Aorta (tissue), 5 donors: ENCODE measurements around the gene PNPLA6. TPM values are rescaled to one million over a fixed set of nuclear protein-coding genes. Genes with fewer than 3 reads are reported as not detected.

Experiments used
- ATAC-seq: fragments of 200-7000 bp; cut with Tn5 transposase; one replicate; pipeline ENCODE4 v1.9.1; 2022; ENCODE audit warnings: moderate library complexity; ENCODE audit not compliant: low FRiP score
- DNase-seq, 2 donors: peaks; one replicate each; pipeline ENCODE4 v3.0.0-alpha.2; 2020
- H3K27ac ChIP-seq, 2 donors: one replicate each; pipeline ENCODE4 v1.5.1; 2013; ENCODE audit warnings: low read length in 2 of 2, mild to moderate bottlenecking in 2 of 2, moderate library complexity in 2 of 2, control low read depth in 1 of 2, inconsistent platforms in 1 of 2, low read depth in 1 of 2
- H3K27me3 ChIP-seq, 2 donors: one replicate each; pipeline ENCODE4 v1.6.1; 2013; ENCODE audit warnings: control low read depth in 1 of 2, low read length in 1 of 2, mild to moderate bottlenecking in 1 of 2, moderate library complexity in 1 of 2; ENCODE audit not compliant: insufficient read depth in 2 of 2, control insufficient read depth in 1 of 2
- H3K36me3 ChIP-seq, 2 donors: one replicate each; pipeline ENCODE4 v1.6.1; 2013; ENCODE audit warnings: control low read depth in 1 of 2, low read length in 1 of 2, mild to moderate bottlenecking in 1 of 2; ENCODE audit not compliant: insufficient read depth in 2 of 2, control insufficient read depth in 1 of 2
- H3K4me1 ChIP-seq, 2 donors: one replicate each; pipeline ENCODE4 v1.6.1; 2013; ENCODE audit warnings: low read length in 2 of 2, control low read depth in 1 of 2, mild to moderate bottlenecking in 1 of 2, moderate library complexity in 1 of 2; ENCODE audit not compliant: insufficient read depth in 2 of 2, control insufficient read depth in 1 of 2
- H3K4me3 ChIP-seq, 2 donors: one replicate each; pipeline ENCODE4 v1.5.1; 2013; ENCODE audit warnings: low read length in 2 of 2, control low read depth in 1 of 2, mild to moderate bottlenecking in 1 of 2
- H3K9me3 ChIP-seq: one replicate; pipeline ENCODE4 v1.6.1; 2013; ENCODE audit warnings: mild to moderate bottlenecking, low read length; ENCODE audit not compliant: control insufficient read depth
- WGBS, 2 donors: extraction: QIAGEN DNeasy Blood & Tissue Kit; methylation state at CpG; one replicate each; pipeline ENCODE4 v1.1.7; 2013; 5-methylcytosine and 5-hydroxymethylcytosine counted together
- intact Hi-C, 2 donors: fragments of 100-400 bp; cut with DNase I; formaldehyde crosslinking; loops; one replicate each; pipeline versions ENCODE4 v1.14.2 to v1.15.0; 2022
- polyA plus RNA-seq, 2 donors: library from polyadenylated mRNA; stranded (reverse); fragments of 200-250 nt; gene quantifications; one replicate each; pipeline ENCODE4 v1.2.3, GENCODE V29; 2013
- total RNA-seq, 2 donors: library from RNA; stranded (reverse); fragmentation: NEBNext Ultra II Directional; extraction: Animal tissue kit (Norgen Biotek cat#: 25700); gene quantifications; one replicate each; pipeline ENCODE4 v1.2.1, GENCODE V29; 2021
- donor health status: healthy with polysubstance abuse.
- donor health status: Bipolar disorder and iron deficiency.
- donor health status: DM: no; HTN: no; CAD: no.
- donor health status: DM: no; HTN: no; CAD: no.
- donor health status: DM: yes; HTN: yes; CAD: no.

The PNPLA6 gene
- total and polyA plus RNA-seq, 4 donors = 25.0 to 136 (median 91.3) TPM

DNA sequence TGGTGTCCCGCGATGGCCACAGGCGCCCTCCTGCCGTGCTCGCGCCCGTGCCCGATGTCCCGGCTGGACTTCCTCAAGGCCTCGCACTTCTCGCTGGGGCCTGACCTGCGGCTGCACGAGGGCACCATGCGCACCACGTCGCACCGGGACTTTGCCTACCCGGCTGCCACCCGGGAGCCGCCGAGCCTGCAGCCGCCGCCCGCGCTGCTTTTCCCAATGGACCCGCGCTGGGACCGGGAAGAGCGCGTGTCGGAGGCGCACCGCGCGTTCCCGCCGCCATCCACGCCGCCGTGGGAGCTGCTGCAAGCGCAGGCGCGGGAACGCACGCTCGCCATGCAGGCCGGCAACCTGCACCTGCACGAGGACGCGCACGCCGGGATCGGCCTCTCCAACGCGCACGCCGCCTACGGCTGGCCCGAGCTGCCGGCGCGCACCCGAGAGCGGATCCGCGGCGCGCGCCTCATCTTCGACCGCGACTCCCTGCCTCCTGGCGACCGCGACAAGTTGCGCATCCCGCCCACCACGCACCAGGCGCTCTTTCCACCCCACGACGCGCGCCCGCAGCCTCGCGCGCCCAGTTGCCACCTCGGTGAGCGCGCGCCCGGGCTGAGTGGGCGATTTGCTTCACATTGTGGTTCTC is 34.6 kb upstream of the PNPLA6 start:
- intact Hi-C loops = no loop called here
- Histone ChIP-seq H3K4me1 (no peaks in the 10 kb centered on the region), H3K27ac (no peak overlapping the region), H3K4me3 (peak overlapping the region in 1 of 2 donors; percentile 5), H3K36me3 (no peaks in the 10 kb centered on the region), H3K9me3 (no peaks in the 10 kb centered on the region), H3K27me3 (no peaks in the 10 kb centered on the region)
- DNase-seq (no peak), ATAC-seq (peak; percentile 67)
- 2 to 3% methylated on average over 73 to 93 of the region's 93 CpGs for WGBS, 2 donors

DNA sequence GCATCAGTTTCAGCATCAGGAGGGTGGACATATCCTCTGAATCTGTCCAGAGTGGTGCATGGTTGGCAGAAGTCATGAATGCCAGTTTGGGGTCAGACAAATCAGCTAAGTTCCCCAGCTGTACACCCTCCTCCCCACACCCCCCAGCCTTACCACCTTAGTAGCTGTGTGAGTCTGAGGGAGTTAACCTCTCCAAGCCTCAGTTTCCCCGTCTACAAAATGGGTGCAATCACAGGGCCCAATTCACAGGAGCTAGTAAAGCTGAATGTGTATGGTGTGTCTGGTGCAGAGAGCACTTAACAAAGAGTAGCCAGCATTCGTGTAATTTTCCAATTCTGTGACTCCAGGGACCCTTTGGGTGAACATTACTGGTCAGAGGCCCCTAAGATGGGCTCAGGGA is 33.0 kb upstream of the PNPLA6 start:
- no peak overlapping the region for H3K27ac ChIP-seq
- no peaks in the 10 kb centered on the region for H3K36me3 ChIP-seq
- H3K9me3 ChIP-seq = no peaks in the 10 kb centered on the region
- no peaks in the 10 kb centered on the region for H3K27me3 ChIP-seq
- no peaks in the 10 kb centered on the region for H3K4me1 ChIP-seq
- WGBS, 2 donors = 41 to 66% methylated on average over 2 of the region's 2 CpGs
- ATAC-seq (no peak), DNase-seq (no peak)
- intact Hi-C loops = no loop called here
- H3K4me3 ChIP-seq = no peak overlapping the region

DNA sequence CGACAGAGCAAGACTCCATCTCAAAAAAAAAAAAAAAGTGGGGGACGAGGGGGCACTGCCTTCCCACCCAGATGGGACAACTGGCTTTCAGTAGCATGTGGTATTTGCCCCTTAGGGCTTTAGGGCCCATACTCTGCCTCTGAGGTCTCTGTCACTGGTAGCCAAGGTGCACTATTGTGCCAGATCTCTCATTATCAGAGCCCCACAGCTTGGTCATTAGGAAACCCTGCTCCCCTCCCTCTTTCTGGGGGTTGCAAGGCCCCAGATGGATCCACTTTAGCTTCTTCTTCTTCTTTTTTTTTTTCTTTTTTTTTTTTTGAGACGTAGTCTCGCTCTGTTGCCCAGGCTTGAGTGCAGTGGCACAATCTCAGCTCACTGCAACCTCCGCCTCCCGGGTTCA is 30.8 kb upstream of the PNPLA6 start:
- no peak overlapping the region for H3K4me3 ChIP-seq
- no peaks in the 10 kb centered on the region for H3K27me3 ChIP-seq
- intact Hi-C loops = no loop called here
- no peaks in the 10 kb centered on the region for H3K9me3 ChIP-seq
- H3K4me1 ChIP-seq = no peaks in the 10 kb centered on the region
- DNase-seq = no peak
- 87 to 91% methylated on average over 6 of the region's 6 CpGs for WGBS, 2 donors
- H3K27ac ChIP-seq = no peak overlapping the region
- H3K36me3 ChIP-seq = no peaks in the 10 kb centered on the region
- ATAC-seq = no peak

DNA sequence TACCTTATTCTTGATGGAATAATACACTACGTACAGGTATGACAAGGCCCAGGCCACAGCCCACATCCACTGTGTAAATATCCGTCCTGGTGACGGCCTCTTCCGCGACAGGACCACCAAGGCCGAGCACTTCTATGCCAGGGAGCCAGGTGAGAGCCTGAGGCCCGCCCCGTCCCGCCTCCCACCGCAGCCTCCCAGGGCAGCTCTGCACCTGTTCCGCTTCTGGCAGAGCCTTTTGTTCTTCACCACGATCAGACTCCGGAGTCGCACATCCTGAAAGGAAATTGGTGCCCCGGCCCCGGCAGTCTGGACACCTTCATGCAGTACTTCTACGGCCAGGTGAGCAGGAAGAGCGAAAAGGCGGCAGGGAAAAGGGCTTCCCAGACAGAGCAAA is 30.2 kb upstream of the PNPLA6 start:
- Histone ChIP-seq H3K27me3 (no peaks in the 10 kb centered on the region), H3K27ac (no peak overlapping the region), H3K36me3 (no peaks in the 10 kb centered on the region), H3K4me3 (no peak overlapping the region), H3K4me1 (no peaks in the 10 kb centered on the region), H3K9me3 (no peaks in the 10 kb centered on the region)
- WGBS, 2 donors = 53 to 62% methylated on average over 19 of the region's 19 CpGs
- ATAC-seq = no peak
- intact Hi-C loops = no loop called here
- DNase-seq = no peak

DNA sequence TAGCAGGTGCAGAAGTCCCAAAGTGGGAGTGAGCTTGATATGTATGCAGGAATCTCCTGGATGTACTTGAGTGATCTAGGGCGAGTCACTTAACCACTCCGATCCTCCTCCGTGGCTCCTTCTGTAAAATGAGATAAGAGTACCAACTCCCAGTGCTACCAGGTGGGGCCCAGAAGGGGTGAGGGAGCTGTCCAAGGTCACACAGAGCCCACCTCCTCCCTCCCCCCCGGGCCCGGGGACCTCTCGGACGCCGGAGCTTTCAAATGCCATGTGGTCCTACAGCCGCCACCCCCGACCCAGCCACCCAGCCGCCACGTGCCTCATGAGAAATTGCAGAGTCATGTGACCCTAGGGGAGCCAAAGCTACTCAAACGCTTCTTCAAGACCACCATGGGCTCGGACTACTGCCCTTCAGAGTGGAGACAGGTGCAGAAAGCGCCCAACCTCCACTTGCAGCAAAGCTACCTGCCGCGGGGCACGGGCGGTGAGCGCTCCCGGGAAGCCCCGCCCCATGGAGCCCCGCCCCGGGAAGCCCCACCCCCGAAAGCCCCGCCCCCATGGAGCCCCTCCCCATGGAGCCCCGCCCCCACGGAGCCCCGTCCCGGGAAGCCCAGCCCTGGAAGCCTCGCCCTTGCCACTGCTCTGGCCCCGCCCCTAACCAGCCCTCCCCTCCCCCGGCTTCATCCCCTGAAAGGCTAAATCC is 29.7 kb upstream of the PNPLA6 start:
- intact Hi-C loops = no loop called here
- ATAC-seq (peak; percentile 68), DNase-seq (peak in 1 of 2 donors; percentile 72)
- H3K4me3 ChIP-seq = no peak overlapping the region
- H3K4me1 ChIP-seq = no peaks in the 10 kb centered on the region
- H3K36me3 ChIP-seq = no peaks in the 10 kb centered on the region
- H3K27ac ChIP-seq = no peak overlapping the region
- H3K9me3 ChIP-seq = no peaks in the 10 kb centered on the region
- H3K27me3 ChIP-seq = no peaks in the 10 kb centered on the region
- 5 to 6% methylated on average over 22 to 33 of the region's 33 CpGs for WGBS, 2 donors

DNA sequence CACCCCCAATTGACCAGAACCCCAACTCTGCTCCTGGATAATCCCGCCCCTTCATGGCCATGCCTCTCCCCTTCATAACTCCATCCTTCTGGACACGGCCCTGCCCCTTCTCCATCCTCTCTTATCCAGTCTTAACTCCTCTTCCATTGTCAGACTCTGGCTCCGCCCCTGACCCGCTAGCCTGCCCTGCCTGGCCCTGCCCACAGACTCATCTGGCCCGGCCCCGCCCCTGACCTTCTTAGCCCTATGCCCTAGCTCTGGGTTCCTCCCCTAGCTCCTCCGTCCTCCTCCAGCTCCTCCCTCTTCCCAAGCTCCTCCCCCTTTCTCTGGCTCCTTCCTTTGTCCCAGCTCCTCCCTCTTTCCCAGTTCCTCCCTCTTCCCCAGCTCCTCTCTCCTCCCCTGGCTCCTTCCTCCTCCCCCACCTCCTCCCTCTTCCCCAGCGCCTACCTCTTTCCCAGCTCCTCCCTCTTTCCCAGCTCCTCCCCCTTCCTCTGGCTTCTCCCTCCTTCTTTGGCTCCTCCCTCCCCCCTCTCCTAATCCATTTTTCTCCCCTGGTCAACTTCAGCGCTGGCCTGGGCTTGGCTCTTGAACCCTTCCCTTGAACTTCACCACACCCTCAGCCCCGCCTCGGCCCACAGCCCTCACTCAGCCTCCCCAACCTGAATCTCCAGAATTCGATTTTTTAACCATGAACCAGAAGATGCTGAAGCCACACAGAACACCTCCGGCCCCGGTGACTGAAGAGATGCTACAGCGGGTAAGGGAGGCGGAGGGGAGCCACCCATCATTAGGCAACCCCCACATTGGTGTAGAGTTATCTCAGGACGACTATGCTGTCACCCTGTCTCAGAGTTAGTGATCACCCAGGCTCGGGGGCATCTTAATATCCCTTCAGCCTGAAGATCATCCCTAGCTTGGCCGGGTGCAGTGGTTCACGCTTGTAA is 28.9 kb upstream of the PNPLA6 start:
- no peak overlapping the region for H3K4me3 ChIP-seq
- H3K36me3 ChIP-seq = no peaks in the 10 kb centered on the region
- no peaks in the 10 kb centered on the region for H3K9me3 ChIP-seq
- H3K4me1 ChIP-seq = no peaks in the 10 kb centered on the region
- no peak overlapping the region for H3K27ac ChIP-seq
- WGBS, 2 donors = 52% methylated on average over 20 of the region's 20 CpGs
- peak; percentile 89 for ATAC-seq
- H3K27me3 ChIP-seq = no peaks in the 10 kb centered on the region
- intact Hi-C loops = no loop called here
- DNase-seq = peak; percentile 91 to 95

DNA sequence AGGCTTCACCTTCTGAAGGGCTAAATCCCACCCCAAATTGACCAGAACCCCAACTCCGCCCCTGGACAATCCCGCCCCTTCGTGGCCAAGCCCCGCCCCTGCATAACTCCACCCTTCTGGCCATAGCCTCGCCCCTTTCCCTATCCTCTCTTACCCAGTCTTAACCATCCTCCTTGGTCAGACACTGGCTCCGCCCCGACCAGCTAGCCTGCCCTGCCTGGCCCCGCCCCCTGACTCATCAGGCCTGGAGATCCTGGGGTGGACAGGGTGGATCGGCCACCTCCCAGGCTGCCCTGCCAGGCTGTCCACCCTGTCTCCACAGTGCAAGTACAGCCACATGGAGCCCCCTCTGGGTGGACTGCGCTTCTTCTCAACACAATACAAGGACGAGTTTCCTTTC is 27.6 kb upstream of the PNPLA6 start:
- intact Hi-C loops = no loop called here
- H3K27ac ChIP-seq = no peak overlapping the region
- H3K27me3 ChIP-seq = no peaks in the 10 kb centered on the region
- no peak overlapping the region for H3K4me3 ChIP-seq
- H3K4me1 ChIP-seq = no peaks in the 10 kb centered on the region
- H3K36me3 ChIP-seq = no peaks in the 10 kb centered on the region
- DNase-seq = peak; percentile 91 to 94
- WGBS, 2 donors = 49% methylated on average over 11 of the region's 11 CpGs
- H3K9me3 ChIP-seq = no peaks in the 10 kb centered on the region
- peak; percentile 60 for ATAC-seq

DNA sequence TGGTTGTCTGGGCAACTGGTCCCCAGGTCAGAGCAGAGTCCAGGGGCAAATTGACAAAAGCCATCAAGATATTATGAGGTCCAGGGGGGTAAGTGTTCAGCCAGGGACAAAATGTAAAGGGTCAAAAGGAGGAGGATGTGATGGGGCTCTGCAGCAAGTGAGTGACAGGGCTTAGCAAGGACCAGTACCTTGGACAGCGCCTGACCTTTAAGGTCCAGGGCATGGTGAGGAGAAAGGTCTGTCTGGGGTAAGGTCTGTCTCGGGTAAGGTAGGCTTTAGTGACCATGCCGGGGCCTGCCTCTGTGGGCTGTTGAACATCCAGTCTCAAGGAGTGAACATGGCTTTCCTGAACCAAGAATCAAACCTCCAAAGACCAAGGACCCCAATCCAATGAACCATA is 25.9 kb upstream of the PNPLA6 start:
- Histone ChIP-seq H3K36me3 (no peaks in the 10 kb centered on the region), H3K4me1 (no peaks in the 10 kb centered on the region), H3K4me3 (no peak overlapping the region), H3K27me3 (no peaks in the 10 kb centered on the region), H3K27ac (no peak overlapping the region), H3K9me3 (no peaks in the 10 kb centered on the region)
- WGBS, 2 donors = 25 to 50% methylated on average over 3 of the region's 3 CpGs
- intact Hi-C loops = no loop called here
- ATAC-seq (no peak), DNase-seq (no peak)
